ENCODE measurements around the gene CT45A10. TPM values are rescaled to one million over a fixed set of nuclear protein-coding genes. Genes with fewer than 3 reads are reported as not detected.

CT45A10 gene
- 0.32 TPM in 1 of 2 replicates, not detected in the other for total RNA-seq

GRCh38 chrX:135893294-135893817 lies at the start of gene CT45A10, which contains the start of gene SAGE1:
Gene CT45A10, minus strand, starts transcription at chrX:135893444. Its CDS starts 8,100 bp downstream, at chrX:135885344.
Gene SAGE1, plus strand, starts transcription at chrX:135893716. Its CDS starts 2,527 bp downstream, at chrX:135896243.

GRCh38 chrX:135871712-135872111 lies 21.5 kb downstream of the CT45A10 start, which contains the start of gene CT45A9:
Gene CT45A9, minus strand, starts transcription at chrX:135871812. Its CDS starts 3,751 bp downstream, at chrX:135868061.

GRCh38 chrX:135854438-135854837 lies 38.8 kb downstream of the CT45A10 start, which contains the start of gene CT45A8:
Gene CT45A8, minus strand, starts transcription at chrX:135854538. Its CDS starts 3,755 bp downstream, at chrX:135850783.

GRCh38 chrX:135837180-135837579 lies 56.1 kb downstream of the CT45A10 start, which contains the start of gene CT45A7:
Gene CT45A7, minus strand, starts transcription at chrX:135837280. Its CDS starts 3,747 bp downstream, at chrX:135833533.

Other genes starting within 250 kb of the CT45A10 start
- not detected in 2 replicates for gene CT45A1, start 179.8 kb downstream of the CT45A10 start, total RNA-seq
- gene CT45A3, start 125.3 kb downstream of the CT45A10 start, total RNA-seq, result not detected in 2 replicates
- gene CT45A5, start 107.9 kb downstream of the CT45A10 start, total RNA-seq, result not detected in 2 replicates
- not detected in 2 replicates for gene CT45A6, start 90.7 kb downstream of the CT45A10 start, total RNA-seq
- gene CT45A2, start 73.4 kb downstream of the CT45A10 start, total RNA-seq, result not detected in 2 replicates
- gene CT45A7, start 56.2 kb downstream of the CT45A10 start, total RNA-seq, result not detected in 2 replicates
- gene CT45A8, start 38.9 kb downstream of the CT45A10 start, total RNA-seq, result not detected in 2 replicates
- gene CT45A9, start 21.6 kb downstream of the CT45A10 start, total RNA-seq, result not detected in 2 replicates
- under 0.01 TPM in 1 of 2 replicates, not detected in the other for gene SAGE1, start 272 bp upstream of the CT45A10 start, total RNA-seq
- gene MMGT1, start 80.5 kb upstream of the CT45A10 start, total RNA-seq, result 3.7 and 5.0 TPM in 2 replicates
- 14.5 and 19.1 TPM in 2 replicates for gene SLC9A6, start 92.0 kb upstream of the CT45A10 start, total RNA-seq